SK-N-SH treated with all-trans-retinoic acid at 6 μM for 48 hours (cell line): ENCODE results near the gene GTF3C4.

Experiments used
- ATAC-seq: fragments of 200-7000 bp; cut with Tn5 transposase; 3 replicates; pipeline ENCODE4 v1.9.1; 2020; ENCODE audit warnings: mild to moderate bottlenecking, moderate library complexity
- ARNTL ChIP-seq: fragments of 450-650 bp; formaldehyde crosslinking; IDR thresholded peaks from 2 replicates; pipeline ENCODE4 v1.5.0; 2020; ENCODE audit warnings: low read depth, mild to moderate bottlenecking, moderate library complexity, borderline replicate concordance
- BACH2 ChIP-seq: fragments of 250-450 bp; sonication (Bioruptor Pico); IDR thresholded peaks from 2 replicates; pipeline ENCODE4 v1.9.0; 2021; ENCODE audit warnings: mild to moderate bottlenecking, borderline replicate concordance
- CSDC2 ChIP-seq: fragments of 250-450 bp; sonication (Bioruptor Pico); IDR thresholded peaks from 2 replicates; pipeline ENCODE4 v1.5.0; 2020; ENCODE audit warnings: mild to moderate bottlenecking, moderate library complexity
- CSRNP3 ChIP-seq: fragments of 250-450 bp; sonication (Bioruptor Pico); IDR thresholded peaks from 2 replicates; pipeline ENCODE4 v1.5.1; 2021; ENCODE audit warnings: mild to moderate bottlenecking, moderate library complexity
- ESRRG ChIP-seq: fragments of 250-450 bp; sonication (Bioruptor Pico); IDR thresholded peaks from 2 replicates; pipeline ENCODE4 v1.6.1; 2021; ENCODE audit warnings: mild to moderate bottlenecking
- GLIS3 ChIP-seq: fragments of 250-450 bp; sonication (Bioruptor Pico); IDR thresholded peaks from 2 replicates; pipeline ENCODE4 v1.5.0; 2020; ENCODE audit warnings: mild to moderate bottlenecking, moderate library complexity
- ISL1 ChIP-seq: fragments of 250-450 bp; sonication (Bioruptor Pico); IDR thresholded peaks from 2 replicates; pipeline ENCODE4 v2.1.2; 2022; ENCODE audit warnings: mild to moderate bottlenecking, moderate library complexity
- OSR1 ChIP-seq: fragments of 250-450 bp; sonication (Bioruptor Pico); IDR thresholded peaks from 2 replicates; pipeline ENCODE4 v1.8.0; 2022; ENCODE audit warnings: moderate library complexity, mild to moderate bottlenecking, inconsistent platforms
- POU6F1 ChIP-seq: fragments of 250-450 bp; sonication (Bioruptor Pico); IDR thresholded peaks from 2 replicates; pipeline ENCODE4 v1.8.0; 2021; ENCODE audit warnings: low read depth, mild to moderate bottlenecking, moderate library complexity, borderline replicate concordance
- PPARA ChIP-seq: fragments of 250-450 bp; sonication (Bioruptor Pico); IDR thresholded peaks from 2 replicates; pipeline ENCODE4 v1.5.0; 2020; ENCODE audit warnings: mild to moderate bottlenecking, borderline replicate concordance
- RARB ChIP-seq: fragments of 250-450 bp; sonication (Bioruptor Pico); IDR thresholded peaks from 2 replicates; pipeline ENCODE4 v1.8.0; 2021; ENCODE audit warnings: mild to moderate bottlenecking, moderate library complexity
- SNAI2 ChIP-seq: fragments of 250-450 bp; sonication (Bioruptor Pico); IDR thresholded peaks from 2 replicates; pipeline ENCODE4 v1.5.0; 2020; ENCODE audit warnings: mild to moderate bottlenecking, moderate library complexity
- TCF4 ChIP-seq: fragments of 250-450 bp; sonication (Bioruptor Pico); IDR thresholded peaks from 2 replicates; pipeline ENCODE4 v1.8.0; 2021; ENCODE audit warnings: mild to moderate bottlenecking, moderate library complexity, borderline replicate concordance
- TSHZ2 ChIP-seq: fragments of 250-450 bp; sonication (Bioruptor Pico); IDR thresholded peaks from 2 replicates; pipeline ENCODE4 v1.5.0; 2020; ENCODE audit warnings: mild to moderate bottlenecking, moderate library complexity
- ZC3H10 ChIP-seq: fragments of 250-450 bp; sonication (Bioruptor Pico); IDR thresholded peaks from 2 replicates; pipeline ENCODE4 v1.5.1; 2021; ENCODE audit warnings: mild to moderate bottlenecking, moderate library complexity
- ZFP3 ChIP-seq: fragments of 250-450 bp; sonication (Bioruptor Pico); IDR thresholded peaks from 2 replicates; pipeline ENCODE4 v1.5.0; 2020; ENCODE audit warnings: mild to moderate bottlenecking, moderate library complexity
- ZNF565 ChIP-seq: fragments of 450-650 bp; formaldehyde crosslinking; conservative IDR thresholded peaks from 2 replicates; pipeline ENCODE4 v1.5.0; 2020; ENCODE audit warnings: low read depth, mild to moderate bottlenecking, moderate library complexity
- ZNF70 ChIP-seq: fragments of 450-650 bp; formaldehyde crosslinking; IDR thresholded peaks from 2 replicates; pipeline ENCODE4 v1.5.0; 2020; ENCODE audit warnings: mild to moderate bottlenecking, moderate library complexity
- ZNF8 ChIP-seq: fragments of 450-650 bp; formaldehyde crosslinking; IDR thresholded peaks from 2 replicates; pipeline ENCODE4 v1.5.0; 2020; ENCODE audit warnings: mild to moderate bottlenecking, moderate library complexity
- TF ChIP-seq, protein P1 (sequence below): fragments of 250-450 bp; sonication (Bioruptor Pico); IDR thresholded peaks from 2 replicates; pipeline ENCODE4 v1.8.0; 2020; ENCODE audit warnings: mild to moderate bottlenecking, moderate library complexity, borderline replicate concordance

GTF3C4 gene

DNA sequence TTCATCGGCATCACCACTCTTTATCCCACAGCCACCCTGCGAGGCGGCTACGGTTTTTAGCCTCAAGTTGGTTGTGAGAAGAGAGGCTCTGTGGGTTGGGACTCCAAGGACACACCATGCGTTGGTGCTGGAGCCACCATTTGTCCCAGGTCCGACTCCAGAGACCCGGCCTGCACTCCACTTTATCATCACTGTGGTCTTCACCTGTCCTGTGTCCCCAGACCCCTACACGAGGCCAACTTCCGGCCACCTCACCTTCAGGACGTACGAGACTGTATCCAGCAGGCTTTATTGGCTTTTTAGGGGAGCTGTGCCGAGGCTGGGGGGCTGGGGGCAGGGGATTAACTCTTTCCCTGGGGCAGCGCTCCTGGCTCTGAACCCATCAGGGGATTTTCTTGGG, 55.0 kb downstream of the GTF3C4 start:
- TF ChIP-seq ZC3H10 (CRISPR knock-in tag) (no peak), RARB (CRISPR knock-in tag) (no peak), ZFP3 (CRISPR knock-in tag) (no peak), ISL1 (CRISPR knock-in tag) (no peak), POU6F1 (CRISPR knock-in tag) (no peak), TCF4 (no peak), ZNF70 (CRISPR knock-in tag) (no peak)

DNA sequence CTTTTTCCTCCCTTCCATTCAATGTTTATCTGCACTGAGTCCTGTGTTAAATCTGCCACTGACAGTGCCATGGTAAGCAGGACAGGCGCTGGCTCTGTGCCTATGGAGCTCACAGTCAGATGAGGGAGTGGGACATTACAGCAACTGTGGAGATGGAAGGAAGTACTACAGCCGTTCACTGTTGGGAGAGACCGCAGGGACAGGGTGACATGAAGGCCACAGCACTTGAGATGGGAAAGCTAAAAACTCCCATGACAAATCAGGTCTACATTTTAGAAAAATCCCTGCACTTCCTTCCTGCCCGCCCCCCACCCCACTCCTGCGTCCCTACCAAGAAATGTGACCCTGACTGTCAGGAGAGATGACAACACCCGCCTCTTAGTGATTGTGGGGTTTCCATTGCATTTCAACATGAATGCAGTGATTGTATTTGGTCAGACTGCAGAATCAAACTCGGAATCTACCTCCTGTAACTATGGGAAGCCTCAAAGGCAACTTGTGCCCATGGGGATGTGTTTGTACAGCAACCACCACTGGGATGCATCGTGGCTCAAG, 56.4 kb downstream of the GTF3C4 start:
- no peak for ATAC-seq

More for the DNA sequence above, 55.0 kb downstream of the GTF3C4 start:
- no peak for ATAC-seq

GRCh38 chr9:132728071-132728470, 57.8 kb downstream of the GTF3C4 start:
- TF ChIP-seq PPARA (CRISPR knock-in tag): no peak
- no peak for TF ChIP-seq ARNTL (CRISPR knock-in tag)
- no peak for TF ChIP-seq ZC3H10 (CRISPR knock-in tag)
- TF ChIP-seq BACH2 (CRISPR knock-in tag): no peak
- no peak for TF ChIP-seq ZNF565 (CRISPR knock-in tag)
- TF ChIP-seq, protein P1, sequence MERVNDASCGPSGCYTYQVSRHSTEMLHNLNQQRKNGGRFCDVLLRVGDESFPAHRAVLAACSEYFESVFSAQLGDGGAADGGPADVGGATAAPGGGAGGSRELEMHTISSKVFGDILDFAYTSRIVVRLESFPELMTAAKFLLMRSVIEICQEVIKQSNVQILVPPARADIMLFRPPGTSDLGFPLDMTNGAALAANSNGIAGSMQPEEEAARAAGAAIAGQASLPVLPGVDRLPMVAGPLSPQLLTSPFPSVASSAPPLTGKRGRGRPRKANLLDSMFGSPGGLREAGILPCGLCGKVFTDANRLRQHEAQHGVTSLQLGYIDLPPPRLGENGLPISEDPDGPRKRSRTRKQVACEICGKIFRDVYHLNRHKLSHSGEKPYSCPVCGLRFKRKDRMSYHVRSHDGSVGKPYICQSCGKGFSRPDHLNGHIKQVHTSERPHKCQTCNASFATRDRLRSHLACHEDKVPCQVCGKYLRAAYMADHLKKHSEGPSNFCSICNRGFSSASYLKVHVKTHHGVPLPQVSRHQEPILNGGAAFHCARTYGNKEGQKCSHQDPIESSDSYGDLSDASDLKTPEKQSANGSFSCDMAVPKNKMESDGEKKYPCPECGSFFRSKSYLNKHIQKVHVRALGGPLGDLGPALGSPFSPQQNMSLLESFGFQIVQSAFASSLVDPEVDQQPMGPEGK (CRISPR knock-in tag): no peak
- TF ChIP-seq ISL1 (CRISPR knock-in tag): no peak
- TF ChIP-seq POU6F1 (CRISPR knock-in tag): no peak
- TF ChIP-seq ESRRG (CRISPR knock-in tag): no peak
- TF ChIP-seq GLIS3 (CRISPR knock-in tag): no peak
- no peak for TF ChIP-seq CSDC2
- no peak for TF ChIP-seq OSR1 (CRISPR knock-in tag)
- no peak for TF ChIP-seq TSHZ2
- TF ChIP-seq RARB (CRISPR knock-in tag): no peak
- no peak for TF ChIP-seq ZNF70 (CRISPR knock-in tag)
- no peak for TF ChIP-seq ZFP3 (CRISPR knock-in tag)
- no peak for TF ChIP-seq CSRNP3 (CRISPR knock-in tag)
- TF ChIP-seq ZNF8 (CRISPR knock-in tag): no peak
- no peak for TF ChIP-seq TCF4
- no peak for TF ChIP-seq SNAI2 (CRISPR knock-in tag)
- no peak for ATAC-seq

More for the DNA sequence above, 56.4 kb downstream of the GTF3C4 start:
- no peak for TF ChIP-seq PPARA (CRISPR knock-in tag)
- TF ChIP-seq, all 23 proteins: peak for 0
